ENCODE data around the gene ZNF771.

GRCh38 chr16:30377812-30378235 is 29.6 kb upstream of the ZNF771 start:
- TF ChIP-seq EZH2 (IDR thresholded peaks at IDR 0.05; ENCODE audit: low read length) (no peak), CTCF (optimal IDR thresholded peaks at IDR 0.05 in 1 of 3, IDR thresholded peaks at IDR 0.05 in 1 of 3, conservative IDR thresholded peaks at IDR 0.05 in 1 of 3; ENCODE audit: extremely low read depth in 1 of 3, insufficient read depth in 2 of 3, low read length in 3 of 3) (no peak)
